AML-193 (cell line): ENCODE results near the gene FBXO24.

Experiments
- DNase-seq, 2 experiments: peaks; one replicate each; lab custom pipeline; 2025; lab: John Stamatoyannopoulos, UW

FBXO24 gene

DNA sequence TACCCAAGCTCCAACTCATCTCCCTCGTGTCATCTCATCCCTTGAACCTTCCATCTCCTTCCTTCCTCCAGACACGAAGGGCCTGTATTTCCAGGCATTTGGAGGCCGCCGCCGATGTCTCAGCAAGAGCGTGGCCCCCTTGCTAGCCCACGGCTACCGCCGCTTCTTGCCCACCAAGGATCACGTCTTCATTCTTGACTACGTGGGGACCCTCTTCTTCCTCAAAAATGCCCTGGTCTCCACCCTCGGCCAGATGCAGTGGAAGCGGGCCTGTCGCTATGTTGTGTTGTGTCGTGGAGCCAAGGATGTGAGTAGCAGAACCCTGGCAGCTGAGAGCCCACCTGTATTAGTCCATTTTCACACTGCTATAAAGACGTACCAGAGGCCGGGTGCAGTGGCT, 5.5 kb downstream of the FBXO24 start:
- DNase-seq: no peak

DNA sequence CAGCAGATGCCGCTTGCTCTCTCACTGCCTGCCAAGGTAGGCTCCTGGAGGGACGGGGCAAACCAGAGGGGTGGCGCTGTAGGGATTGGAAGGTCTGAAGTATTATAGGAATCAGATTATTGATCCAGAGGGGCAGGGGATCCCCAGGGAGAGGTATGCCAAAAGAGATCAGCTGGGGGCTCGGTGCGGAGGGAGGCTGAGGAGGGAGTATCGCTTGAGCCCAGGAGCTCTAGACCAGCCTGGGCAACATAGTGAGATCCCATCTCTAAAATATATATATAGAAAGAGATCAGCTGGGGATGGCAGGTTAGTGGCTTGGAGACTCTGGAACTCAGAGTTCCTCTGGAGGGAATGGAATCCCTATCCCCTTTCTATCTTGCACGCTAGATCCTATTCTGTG, 9.1 kb downstream of the FBXO24 start:
- no peak for DNase-seq

GRCh38 chr7:100598425-100598824, 12.3 kb downstream of the FBXO24 start:
- peak in 1 of 2 experiments; percentile 9 for DNase-seq

DNA sequence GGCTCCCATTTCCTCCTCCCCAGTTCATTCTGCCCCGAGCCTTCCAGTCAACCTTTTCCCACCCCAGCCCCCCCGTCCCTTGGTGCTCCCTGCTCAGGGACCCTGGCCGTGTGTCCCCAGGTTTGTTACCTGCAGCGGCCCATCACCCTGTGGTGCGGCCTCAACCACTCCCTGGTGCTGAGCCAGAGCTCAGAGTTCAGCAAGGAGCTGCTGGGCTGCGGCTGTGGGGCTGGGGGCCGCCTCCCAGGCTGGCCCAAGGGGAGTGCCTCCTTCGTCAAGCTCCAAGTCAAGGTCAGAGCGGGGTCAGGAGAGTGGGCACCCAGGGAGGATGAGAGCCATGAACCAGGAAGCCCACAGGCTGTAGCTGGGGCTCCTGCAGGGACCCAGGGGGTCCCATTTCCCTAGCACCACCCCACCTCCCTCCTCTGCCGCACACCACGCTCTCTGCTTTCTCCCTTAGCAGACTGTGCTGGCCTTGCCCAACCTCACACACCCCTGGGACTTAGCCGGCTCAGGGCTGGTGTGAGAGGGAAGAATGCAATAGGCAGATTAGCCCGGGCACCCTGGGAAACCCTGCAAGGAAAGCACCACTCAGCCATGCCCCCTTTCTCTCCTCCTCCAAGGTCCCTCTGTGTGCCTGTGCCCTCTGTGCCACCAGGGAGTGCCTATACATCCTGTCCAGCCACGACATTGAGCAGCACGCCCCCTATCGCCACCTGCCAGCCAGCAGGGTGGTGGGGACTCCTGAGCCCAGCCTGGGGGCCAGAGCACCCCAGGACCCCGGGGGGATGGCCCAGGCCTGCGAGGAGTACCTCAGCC, 14.0 kb downstream of the FBXO24 start:
- DNase-seq: no peak

- DNase-seq: no peak
These were observed 14.6 kb downstream of the FBXO24 start for GRCh38 chr7:100600730-100601038.

GRCh38 chr7:100602889-100603725, 17.0 kb downstream of the FBXO24 start:
- no peak for DNase-seq

DNA sequence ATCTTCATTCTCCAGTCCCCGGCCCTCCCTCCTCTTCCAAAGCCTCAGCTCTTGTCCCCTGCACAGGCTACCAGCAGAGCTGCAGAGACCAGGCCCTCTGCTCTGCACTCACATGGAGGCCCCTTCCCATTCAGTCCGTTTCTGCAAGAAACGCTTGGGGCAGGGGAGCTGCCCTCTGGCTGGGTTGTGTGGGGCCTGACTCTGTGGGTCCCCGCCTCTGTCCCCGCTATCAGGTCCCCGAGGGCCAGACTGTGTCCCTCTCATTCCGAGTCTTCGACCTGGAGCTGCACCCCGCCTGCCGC, 17.5 kb downstream of the FBXO24 start:
- no peak for DNase-seq

DNA sequence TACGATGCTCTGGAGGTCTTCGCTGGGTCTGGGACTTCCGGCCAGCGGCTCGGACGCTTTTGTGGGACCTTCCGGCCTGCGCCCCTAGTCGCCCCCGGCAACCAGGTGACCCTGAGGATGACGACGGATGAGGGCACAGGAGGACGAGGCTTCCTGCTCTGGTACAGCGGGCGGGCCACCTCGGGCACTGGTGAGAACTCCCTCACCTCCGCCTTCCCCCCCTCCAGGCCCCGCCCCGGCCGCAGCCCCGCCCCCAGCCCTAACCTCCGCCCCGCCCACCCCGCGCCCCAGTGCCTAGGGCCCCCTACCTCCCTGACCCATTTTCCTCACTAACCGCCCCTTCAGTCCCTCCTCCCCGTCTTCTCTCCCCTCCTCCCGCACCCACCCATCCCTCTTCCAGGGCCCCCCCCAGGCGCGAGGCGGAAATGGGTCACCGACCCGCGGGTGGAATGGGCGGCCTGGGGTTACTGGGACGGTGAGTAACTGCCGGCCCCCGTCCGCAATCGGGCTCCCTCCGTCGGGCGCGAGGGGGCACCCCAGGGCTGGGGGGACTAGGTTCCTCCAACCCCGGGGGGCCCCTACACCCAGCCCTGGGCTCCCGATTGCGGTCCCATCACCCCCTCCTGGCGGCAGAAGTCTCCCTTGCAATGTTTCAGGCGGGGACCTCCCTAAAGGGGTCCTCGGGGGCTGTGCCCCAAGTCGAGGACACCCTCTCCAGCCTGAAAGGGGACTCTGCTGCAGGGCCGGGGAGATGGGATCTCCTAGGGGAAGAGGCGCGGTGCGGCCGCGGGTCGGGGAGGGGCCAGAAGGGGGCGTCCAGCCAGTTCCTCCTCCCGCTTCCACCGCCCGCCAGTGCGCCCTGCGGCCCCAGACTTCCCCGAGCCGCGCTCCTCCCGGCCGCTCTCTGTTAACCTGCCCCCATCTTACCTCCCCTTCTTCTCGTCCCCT, 18.2 kb downstream of the FBXO24 start:
- peak; percentile 71 to 75 for DNase-seq

DNA sequence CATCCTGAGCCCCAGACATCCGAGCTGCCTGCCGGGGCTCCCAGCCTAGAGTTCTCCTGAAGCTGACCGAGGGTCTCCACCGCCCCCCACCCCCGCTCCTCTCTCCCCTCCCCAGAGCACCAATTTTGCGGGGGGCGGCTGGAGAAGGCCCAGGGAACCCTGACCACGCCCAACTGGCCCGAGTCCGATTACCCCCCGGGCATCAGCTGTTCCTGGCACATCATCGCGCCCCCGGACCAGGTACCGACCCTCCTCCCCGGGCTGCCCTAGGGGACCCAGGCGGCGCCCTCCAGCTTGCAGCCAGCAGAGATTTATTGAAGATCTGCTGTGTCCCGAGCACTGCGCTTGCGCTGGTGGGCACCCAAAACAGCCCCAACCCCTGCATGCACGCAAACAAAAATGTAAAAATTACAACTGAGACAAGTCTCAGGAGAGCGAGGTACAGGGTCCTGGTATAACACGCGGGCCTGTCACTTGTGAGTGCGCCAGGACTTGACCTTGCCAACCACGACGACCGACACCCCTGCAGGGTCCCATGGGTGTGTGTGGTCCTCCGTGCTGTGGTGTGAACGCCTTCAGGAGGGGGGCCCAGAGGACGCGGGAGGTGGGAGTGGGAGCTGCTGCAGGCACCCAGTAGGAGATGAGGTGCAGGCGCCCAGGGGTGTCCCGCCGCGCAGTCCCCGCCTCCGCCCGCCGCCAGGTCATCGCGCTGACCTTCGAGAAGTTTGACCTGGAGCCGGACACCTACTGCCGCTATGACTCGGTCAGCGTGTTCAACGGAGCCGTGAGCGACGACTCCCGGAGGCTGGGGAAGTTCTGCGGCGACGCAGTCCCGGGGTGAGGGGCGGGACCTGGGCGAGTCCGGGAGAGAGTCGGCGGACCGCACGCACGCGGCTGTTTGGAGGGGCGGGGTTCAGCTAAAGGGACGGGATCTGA, 19.1 kb downstream of the FBXO24 start:
- DNase-seq: peak in 1 of 2 experiments; percentile 18

GRCh38 chr7:100606313-100606712, 20.2 kb downstream of the FBXO24 start:
- no peak for DNase-seq

DNA sequence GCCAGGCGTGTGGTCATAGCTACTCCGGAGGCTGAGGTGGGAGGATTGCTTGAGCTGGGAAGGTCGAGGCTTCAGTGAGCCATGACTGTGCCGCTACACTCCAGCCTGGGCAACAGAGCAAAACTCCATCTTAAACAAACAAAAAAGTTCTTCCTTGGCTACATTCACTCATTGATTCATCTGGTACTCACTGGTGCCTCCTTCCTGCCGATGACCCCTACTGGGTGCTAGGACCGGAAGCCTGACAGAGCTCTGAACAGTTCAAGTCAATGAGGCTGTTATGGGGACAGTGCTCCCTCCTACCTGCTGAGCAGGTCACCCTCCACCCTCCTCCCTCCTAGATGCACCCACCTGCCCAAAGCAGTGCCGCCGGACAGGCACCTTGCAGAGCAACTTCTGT, 21.0 kb downstream of the FBXO24 start:
- no peak for DNase-seq

DNA sequence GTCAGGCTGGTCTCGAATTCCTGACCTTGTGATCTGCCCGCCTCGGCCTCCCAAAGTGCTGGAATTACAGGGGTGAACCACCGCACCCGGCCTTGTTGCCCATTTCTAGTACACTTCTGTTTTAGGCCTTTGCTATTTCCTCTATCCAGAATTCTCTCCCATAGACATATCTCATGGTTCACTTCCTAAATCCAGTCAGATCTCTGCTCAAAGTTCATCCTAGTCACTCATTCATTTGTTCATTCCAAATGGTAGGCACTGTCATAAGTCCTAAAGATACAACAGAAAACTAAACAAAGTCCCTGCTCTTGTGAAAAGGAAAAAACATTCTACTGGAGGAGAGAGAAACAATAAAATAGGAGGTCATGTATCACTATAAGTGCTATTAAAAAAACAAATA, 23.8 kb downstream of the FBXO24 start:
- no peak for DNase-seq

DNA sequence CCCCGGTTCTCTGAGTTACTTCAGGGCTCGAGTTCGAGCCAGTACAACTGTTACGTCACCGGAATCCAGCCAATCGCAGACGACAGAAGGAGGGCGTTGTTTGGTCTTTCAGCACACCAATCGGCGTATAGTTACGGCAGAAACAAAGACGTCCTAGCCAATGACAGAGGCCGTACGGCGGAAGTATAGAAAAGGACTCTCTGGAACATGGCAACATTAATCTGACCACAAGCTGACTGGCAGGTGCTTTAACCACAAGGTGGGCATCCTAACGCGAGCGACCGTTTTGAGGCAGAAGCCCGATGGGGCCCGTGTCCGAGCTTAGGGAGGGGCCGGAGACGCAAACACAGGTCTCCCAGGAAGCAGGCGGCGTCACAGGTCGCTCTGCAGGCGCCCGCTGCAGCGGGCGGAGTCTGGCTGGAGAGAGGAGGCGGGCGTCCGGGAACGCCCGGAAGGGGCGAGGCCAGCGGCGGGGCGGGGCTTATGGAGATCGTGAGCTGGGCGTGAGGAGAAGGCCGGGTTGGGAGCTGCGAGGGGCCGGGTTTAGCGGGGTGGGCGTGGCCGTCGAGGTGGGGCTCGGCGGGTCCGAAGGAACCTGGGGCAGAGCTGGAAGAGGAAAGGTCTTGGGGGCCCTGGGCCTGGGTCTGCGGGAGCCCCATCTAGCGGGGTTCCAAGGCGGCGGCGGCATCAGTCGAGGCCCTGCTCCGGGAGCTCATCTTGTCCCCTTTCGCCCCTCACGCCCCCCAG, 26.0 kb downstream of the FBXO24 start, which contains the start of gene MOSPD3:
Gene MOSPD3, plus strand, starts transcription at position 558 of the 747 bp plus-strand sequence. CDS start 252 bp downstream, outside the sequence.
- DNase-seq: peak; percentile 97

DNA sequence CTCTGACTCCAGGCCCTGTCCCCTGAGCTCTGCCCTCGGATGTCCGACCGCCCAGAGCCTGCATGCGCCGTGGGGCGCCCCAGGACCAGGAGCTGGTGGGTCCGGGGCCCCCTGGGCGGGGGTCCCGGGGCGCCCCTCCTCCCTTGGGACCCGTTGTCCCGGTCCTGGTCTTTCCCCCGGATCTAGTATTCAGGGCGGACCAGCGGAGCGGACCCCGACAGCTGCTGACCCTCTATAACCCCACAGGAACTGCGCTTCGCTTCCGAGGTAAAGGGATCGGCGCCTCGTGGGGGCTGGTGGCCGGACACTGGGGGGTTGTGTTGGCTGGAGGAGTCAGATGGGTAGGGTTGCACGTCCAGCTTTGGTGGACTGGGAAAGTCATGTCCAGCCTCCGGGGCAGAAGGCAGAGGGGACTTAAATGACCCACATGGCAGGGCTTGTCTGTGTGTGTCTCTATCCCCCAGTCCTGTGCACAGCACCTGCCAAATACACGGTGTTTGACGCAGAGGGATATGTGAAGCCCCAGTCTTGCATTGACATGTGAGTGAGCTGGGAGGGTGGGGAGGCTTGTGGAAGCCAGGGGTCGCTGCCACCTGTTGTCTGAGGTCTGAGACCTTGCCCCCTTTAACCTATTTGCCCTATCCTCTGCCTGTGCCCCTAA, 26.7 kb downstream of the FBXO24 start:
- no peak for DNase-seq

- DNase-seq: peak; percentile 85 to 89
These were observed 27.5 kb downstream of the FBXO24 start for GRCh38 chr7:100613412-100614175.

DNA sequence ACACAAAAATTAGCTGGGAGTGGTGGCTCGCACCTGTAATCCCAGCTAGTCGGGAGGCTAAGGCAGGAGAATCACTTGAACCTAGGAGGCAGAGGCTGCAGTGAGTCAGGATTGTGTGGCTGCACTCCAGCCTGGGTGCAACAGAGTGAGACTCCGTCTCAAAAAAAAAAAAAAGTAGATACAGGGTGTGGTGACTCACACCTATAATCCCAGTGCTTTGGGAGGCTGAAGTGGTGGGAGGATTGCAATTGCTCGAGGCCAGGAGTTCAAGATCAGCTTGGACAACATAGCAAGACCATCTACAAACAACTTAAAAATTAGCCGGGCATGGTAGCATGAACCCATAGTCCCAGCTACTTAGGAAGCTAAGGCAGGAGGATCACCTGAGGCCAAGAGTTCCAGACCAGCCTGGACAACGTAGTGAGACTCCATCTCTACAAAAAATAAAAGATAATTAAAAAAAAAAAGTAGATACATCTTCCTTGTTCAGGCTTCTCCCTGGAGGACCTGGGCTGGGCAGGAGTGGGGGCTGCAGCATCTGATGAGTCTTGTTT, 28.3 kb downstream of the FBXO24 start:
- DNase-seq: no peak

DNA sequence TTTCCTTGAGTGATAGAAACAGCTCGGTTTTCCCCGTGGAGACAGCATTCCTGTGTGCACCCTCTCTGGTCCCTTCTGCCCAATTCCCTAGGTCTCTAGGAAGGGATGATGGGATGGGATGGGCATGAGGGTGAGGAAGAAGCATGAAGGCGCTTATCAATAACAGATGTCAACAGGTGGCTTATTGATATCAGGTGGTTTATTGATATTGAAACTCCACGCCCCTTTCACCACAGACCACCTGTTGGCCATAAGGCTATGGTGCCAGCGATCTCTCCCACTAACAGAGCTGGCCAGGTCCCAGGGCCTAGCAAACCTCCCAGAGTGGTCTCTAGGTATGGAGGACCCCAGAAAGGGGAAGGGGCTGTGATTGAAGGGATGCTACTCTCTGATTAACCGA, 34.1 kb downstream of the FBXO24 start:
- DNase-seq: no peak

- no peak for DNase-seq
These were observed 34.7 kb downstream of the FBXO24 start for GRCh38 chr7:100620804-100621203.

DNA sequence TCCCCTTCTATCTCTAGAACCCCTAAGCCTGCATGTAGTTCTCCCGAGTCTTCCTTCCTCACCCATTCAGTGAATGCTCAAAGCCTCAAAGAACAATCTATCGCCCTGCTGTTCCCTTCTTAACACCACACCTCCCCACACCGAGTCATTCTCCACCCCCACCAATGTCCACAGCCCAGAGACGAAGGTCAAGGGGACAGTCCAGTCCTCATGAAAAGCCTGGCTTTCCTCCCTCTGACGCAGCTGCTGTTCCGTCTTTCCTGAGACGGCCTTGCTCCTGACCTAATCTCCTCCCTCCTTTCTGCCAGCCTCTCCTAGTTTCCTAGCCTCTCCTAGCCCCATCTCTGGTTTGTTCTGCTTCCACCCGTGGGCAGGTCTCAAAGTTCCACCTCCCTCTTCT, 35.4 kb downstream of the FBXO24 start:
- no peak for DNase-seq
